ENCODE results near the gene MRPS25.

MRPS25 gene

DNA sequence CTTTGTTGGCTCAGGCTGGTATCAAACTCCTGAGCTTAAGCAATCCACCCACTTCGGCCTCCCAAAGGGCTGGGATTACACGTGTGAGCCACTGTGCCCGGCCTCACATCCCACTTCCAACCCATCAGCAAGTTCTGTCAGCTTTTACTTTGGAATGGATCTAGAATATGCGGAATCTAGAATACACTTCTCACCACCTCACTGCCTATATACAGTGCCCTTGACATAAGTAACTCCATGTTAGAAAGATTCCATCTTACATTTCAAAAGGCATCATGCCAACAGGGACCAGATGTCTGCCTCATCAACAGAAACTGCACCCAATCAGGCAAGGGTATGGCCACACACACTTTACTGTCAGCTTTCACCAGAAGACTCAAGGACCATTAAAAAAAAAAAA, 43.8 kb upstream of the MRPS25 start:
- DNase-seq (ENCODE audit: low read depth) = no peak
- TF ChIP-seq MYC (IDR thresholded peaks at IDR 0.05; ENCODE audit: low read depth, low read length) = no peak
- no peak for TF ChIP-seq MAX (IDR thresholded peaks at IDR 0.05; ENCODE audit: low read depth, low read length)
- no peak for TF ChIP-seq CTCF (IDR thresholded peaks at IDR 0.05; ENCODE audit: low read depth, low read length)
- TF ChIP-seq POLR2A (IDR thresholded peaks at IDR 0.05; ENCODE audit: extremely low read depth, insufficient read length) = no peak

GRCh38 chr3:15108082-15108545, 43.0 kb upstream of the MRPS25 start:
- H3K4me3 ChIP-seq (ENCODE audit: low read depth, low read length) = no peak overlapping the region
- peak; percentile 78 for DNase-seq (ENCODE audit: low read depth)
- TF ChIP-seq POLR2A (IDR thresholded peaks at IDR 0.05; ENCODE audit: extremely low read depth, insufficient read length) = no peak
- TF ChIP-seq CTCF (IDR thresholded peaks at IDR 0.05; ENCODE audit: low read depth, low read length) = peak; percentile 80

More for the DNA sequence above, 43.8 kb upstream of the MRPS25 start:
- H3K4me3 ChIP-seq (ENCODE audit: low read depth, low read length) = no peak overlapping the region

- DNase-seq (ENCODE audit: low read depth) = no peak
- H3K4me3 ChIP-seq (ENCODE audit: low read depth, low read length) = no peak overlapping the region
- TF ChIP-seq MAX (IDR thresholded peaks at IDR 0.05; ENCODE audit: low read depth, low read length) (no peak), MYC (IDR thresholded peaks at IDR 0.05; ENCODE audit: low read depth, low read length) (no peak), CTCF (IDR thresholded peaks at IDR 0.05; ENCODE audit: low read depth, low read length) (no peak), POLR2A (IDR thresholded peaks at IDR 0.05; ENCODE audit: extremely low read depth, insufficient read length) (no peak)
Observed at GRCh38 chr3:15107075-15107947, 42.2 kb upstream of the MRPS25 start.

DNA sequence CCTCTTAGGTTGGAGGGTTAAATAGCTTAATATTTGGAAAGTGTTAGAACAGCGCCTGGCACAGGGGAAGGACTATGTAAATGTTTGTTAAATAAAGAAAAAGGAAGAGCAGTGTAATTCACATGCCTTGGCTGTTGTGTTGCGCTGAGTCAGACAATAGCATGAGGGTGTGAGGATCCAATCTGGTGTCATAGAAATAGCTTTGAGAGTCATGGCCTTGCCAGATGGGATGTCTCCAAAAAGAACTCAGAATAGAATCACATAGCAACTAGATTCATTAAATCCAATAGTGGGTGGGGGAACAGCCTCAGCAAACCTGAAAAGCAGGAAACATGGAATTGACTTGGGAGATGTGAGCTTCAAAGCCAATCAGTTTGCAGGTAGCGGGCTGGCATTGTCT, 37.7 kb upstream of the MRPS25 start:
- no peak overlapping the region for H3K4me3 ChIP-seq (ENCODE audit: low read depth, low read length)
- TF ChIP-seq POLR2A (IDR thresholded peaks at IDR 0.05; ENCODE audit: extremely low read depth, insufficient read length) (no peak), MAX (IDR thresholded peaks at IDR 0.05; ENCODE audit: low read depth, low read length) (no peak), CTCF (IDR thresholded peaks at IDR 0.05; ENCODE audit: low read depth, low read length) (no peak), MYC (IDR thresholded peaks at IDR 0.05; ENCODE audit: low read depth, low read length) (no peak)
- no peak for DNase-seq (ENCODE audit: low read depth)

- no peak for DNase-seq (ENCODE audit: low read depth)
- TF ChIP-seq CTCF (IDR thresholded peaks at IDR 0.05; ENCODE audit: low read depth, low read length) (no peak), MYC (IDR thresholded peaks at IDR 0.05; ENCODE audit: low read depth, low read length) (no peak), POLR2A (IDR thresholded peaks at IDR 0.05; ENCODE audit: extremely low read depth, insufficient read length) (no peak), MAX (IDR thresholded peaks at IDR 0.05; ENCODE audit: low read depth, low read length) (no peak)
Observed at GRCh38 chr3:15102256-15102655, 37.1 kb upstream of the MRPS25 start.

More at GRCh38 chr3:15102256-15102655, 37.1 kb upstream of the MRPS25 start:
- no peak overlapping the region for H3K4me3 ChIP-seq (ENCODE audit: low read depth, low read length)

All from NB4 (cell line).